GM19351 (cell line): ENCODE results near the gene ADAMTS10.
"Not testable (repeated sequence)": the region's sequence is repeated elsewhere in the genome, so short reads cannot be mapped to it uniquely, and the experiment has no call there.

Experiments used
- ATAC-seq: cut with Tn5 transposase; IDR thresholded peaks from one replicate; pipeline ENCODE4 v1.9.1; 2021; ENCODE audit warnings: mild to moderate bottlenecking, moderate library complexity; ENCODE audit not compliant: unreplicated experiment

Gene ADAMTS10

DNA sequence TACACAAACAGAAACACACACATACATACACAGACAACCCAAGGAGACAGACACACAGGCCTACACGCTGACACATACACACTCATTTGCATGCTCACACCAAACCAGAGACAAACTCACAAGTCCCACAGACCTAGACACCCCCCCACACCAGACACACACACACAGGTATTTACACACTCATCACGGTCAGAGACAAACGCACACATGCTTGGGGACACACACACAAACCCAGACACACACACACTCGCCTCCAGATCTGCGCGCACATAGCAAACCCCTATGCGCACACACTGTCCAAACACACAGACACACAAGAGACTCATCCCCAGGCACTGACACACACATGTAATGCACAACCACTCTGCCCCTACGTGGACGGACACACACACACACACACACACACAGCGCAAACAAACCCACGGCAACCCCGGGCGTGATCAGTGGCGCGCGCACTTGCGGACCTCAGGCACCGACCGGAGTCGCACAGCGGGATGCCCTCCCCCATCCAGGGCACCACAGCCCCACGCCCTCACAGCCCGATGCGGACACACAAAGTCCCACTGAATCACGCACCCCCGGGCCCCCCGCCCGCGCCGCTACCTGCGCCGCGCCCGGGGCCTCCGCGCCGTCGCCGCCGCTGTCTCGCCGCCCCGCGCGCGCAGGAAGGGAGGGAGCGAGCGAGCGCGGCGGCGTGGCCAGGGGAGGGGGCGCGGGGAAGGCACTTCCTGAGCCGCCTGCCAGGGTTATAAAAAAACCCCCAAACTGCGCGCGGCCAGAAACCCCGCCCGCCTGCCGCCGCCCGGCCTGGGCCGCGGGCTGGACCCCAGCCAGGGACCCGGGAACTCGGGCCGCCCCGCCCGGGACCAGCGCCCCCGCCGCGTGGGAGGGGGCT, at the start of gene ADAMTS10:
Gene ADAMTS10 (minus strand): TSS at position 675 of the 895 bp plus-strand sequence. CDS start 5,005 bp downstream, outside the sequence.
- no peak for ATAC-seq

DNA sequence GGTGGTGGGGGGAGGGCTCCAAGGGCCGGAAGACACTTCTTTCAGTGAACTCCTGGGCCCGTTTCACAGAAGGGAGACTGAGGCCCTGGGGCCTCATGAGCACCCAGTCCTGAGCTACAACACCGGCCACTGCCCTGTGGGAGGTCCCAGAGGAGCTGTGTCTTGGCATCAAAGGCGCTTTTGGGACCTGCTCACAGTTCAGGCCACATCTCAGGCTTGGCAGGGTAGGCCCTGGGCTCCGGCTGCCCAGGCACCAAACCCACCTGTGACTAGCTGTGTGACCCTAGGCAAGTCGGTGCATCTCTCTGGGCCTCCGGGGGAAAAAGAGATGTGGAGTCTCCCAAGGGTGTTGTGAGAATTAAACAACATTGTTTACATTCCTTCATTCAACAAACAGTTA, 49.4 kb upstream of the ADAMTS10 start:
- no peak for ATAC-seq

DNA sequence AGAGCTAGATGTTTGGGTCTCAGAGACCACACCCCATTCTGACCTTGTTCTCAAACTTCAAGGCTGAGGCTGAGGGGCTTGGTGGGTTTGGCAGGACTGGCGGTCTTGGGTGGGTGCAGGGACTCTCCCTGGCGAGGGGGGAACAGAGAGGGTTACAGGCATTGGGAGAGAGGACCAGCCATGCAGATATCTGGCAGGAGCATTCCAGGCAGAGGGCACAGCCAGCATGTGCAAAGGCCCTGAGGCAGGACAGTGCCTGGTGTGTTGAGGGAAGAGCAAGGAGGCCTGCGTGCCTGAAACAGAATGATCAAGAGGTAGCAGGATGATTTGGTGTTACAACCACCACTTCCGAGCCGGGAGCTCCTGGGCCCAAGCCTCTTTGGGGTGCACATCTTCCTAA, 47.4 kb upstream of the ADAMTS10 start:
- no peak for ATAC-seq

DNA sequence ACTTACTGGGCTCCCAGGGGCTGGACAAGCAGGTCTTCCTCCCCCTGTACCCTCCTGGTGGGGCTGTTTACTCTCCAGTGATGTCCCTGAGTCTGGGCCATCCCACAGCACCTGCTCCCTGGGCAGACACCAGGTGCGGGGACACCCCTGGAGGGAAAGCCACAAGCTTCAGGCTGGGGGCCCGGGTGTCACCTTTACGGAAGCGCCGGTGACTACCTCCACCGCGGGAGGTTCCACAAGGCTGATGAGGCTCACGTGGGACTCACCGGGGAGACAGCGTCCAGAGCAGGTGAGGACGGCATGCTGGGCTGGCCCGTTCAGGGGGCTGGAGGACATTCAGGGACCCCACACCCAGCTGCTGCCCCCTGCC, 44.8 kb upstream of the ADAMTS10 start:
- no peak for ATAC-seq

DNA sequence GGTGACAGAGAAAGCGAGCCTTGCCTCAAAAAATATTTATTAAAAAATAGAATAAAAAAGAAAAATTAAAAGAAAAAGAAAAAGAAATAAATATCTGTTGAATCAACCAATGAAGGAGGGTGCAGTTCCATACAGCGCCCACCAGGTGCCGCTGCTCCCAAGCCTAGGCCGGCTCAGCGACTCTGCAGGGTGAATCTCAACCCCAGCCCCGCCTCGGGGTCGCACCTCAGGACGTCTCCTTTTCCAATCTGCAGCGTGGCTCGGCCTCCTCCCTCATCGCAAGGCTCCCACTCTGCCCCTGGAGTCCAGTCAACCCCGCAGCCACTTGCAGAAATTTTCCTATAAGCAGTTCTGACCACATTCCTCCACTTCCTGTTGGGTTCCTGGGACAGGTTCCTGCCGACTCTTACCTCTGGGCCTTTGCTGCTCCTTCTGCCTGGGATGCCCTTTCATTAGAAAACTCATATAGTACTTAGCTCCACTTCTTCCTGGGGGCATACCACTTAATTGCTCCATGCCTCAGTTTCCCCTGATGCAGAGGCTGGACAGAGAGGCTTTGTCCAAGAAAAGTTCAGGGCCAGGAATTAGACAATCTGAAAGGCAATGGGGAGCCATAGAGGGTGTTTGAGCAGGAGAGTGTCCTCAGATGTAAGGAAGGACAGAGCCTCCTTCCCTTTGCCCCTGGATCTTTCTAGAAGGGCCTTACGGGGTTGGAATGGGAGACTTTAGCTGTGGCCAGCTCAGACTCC, 44.2 kb upstream of the ADAMTS10 start:
- ATAC-seq, result no peak

DNA sequence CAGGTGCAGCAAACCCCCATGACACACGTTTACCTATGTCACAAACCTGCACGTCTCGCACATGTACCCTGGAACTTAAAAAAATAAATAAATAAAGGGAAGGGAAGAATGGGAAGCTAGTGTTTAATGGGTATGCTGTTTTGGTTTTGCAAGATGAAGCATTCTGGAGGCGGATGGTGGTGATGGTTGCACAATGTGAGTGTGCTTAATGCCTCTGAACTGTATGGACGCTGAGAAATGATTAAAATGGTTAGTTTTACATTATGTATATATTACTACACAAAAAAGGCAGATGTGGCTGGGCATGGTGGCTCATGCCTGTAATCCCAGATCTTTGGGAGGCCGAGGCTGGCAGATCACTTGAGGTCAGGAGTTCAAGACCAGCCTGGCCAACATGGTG, 37.7 kb upstream of the ADAMTS10 start:
- ATAC-seq, result no peak

DNA sequence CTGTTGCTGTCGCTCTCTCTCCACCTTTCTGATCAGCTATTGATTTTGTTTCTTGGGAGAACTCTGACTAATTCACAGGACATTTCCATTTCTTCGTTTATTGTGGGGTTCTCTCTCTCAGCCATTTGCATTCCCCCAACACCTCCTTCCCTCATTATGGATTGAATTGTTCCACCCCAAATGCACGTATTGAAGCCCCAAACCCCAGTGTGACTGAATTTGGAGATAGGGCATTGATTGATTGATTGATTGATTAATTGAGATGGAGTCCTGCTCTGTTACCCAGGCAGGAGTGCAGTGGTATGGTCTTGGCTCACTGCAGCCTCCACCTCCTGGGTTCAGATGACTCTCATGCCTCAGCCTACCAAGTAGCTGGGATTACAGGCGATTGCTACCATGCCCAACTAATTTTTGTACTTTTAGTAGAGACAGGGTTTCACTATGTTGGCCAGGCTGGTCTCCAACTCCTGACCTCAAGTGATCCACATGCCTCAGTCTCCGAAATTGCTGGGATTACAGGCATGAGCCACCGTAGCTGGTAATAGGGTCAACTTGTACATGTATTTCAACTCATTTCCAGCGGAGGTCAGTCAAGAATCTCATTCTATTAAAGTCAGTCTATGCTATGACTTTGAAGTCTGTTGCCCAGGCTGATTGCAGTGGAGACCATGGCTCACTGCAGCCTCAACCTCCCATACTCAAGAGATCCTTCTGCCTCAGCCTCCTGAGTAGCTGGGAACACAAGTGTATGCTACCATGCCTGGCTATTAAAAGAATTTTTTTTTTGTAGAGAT, 33.5 kb upstream of the ADAMTS10 start:
- ATAC-seq, result no peak

DNA sequence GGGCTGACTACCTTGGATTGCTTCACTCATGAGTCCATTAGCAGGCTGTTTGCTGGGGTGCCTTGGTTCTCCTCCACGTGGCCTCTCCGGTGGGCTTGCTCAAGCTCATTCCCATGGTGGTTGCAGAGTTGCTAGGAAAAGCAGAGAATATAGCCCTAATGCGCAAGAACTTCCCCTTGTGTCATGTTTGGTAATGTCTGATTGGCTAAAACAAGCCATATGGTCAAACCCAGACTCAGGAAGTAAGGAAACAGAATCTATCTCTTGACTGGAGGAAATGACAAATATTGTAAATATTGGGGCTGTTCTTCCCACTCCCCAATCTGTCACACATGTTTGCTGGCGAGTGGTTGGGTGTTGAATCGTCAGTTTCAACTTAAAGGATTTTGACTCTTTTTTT, 32.0 kb upstream of the ADAMTS10 start:
- no peak for ATAC-seq

DNA sequence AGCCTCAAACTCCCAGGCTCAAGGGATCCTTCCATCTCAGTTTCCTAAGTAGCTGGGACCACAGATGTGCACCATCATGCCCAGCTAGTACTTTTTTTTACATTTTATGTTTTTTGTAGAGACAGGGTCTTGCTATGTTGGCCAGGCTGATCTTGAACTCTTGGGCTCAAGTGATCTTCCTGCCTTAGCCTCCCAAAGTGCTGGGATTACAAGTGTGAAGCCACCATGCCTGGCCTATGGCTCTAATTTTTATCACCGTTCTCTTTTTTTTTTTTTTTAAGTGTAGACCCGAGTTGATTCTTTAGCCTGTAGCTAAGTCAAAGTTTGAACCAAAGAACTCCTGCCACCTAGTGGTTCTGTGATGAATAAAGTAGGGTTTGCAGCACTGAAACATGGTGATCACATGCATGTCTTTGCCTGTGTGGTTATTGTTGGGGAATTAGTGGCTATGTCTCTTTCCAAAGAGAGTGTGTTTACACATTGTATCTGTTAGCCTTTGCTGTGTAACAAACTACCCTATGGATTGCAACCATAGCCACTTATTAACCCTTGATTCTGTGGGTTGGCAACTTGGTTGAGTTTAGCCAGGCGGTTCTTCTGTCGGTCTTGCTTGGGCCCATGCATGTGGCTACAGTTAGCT, 31.5 kb upstream of the ADAMTS10 start:
- ATAC-seq, result no peak

DNA sequence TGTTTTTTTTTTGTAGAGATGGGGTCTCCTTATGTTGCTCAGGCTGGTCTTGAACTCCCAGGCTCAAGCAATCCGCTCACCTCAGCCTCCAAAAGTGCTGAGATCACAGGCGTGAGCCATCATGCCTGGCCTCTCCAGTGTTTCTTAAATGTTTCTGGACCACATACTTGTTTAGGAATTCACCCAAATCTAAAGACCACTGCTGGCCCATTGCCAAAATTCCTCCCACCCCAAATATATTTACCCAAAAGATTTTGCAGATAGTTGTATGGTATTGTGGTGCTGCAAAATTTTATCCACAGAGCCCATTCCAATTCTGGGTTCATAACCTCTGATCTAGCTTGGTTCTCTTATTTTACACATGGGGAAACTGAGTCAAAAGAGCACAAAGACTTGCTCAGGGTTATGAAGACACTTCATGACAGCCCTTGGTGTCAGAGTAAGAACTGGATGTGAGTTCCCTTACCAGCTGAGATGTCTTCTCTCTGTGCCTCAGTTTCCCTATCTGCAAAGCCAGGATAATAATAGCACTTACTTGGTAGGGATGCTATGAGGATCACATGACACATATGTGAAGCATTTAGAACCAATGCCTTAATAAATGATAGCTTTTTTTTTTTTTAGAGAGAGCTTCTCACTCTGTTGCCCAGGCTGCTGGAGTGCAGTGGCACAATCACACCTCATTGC, 30.8 kb upstream of the ADAMTS10 start:
- no peak for ATAC-seq

DNA sequence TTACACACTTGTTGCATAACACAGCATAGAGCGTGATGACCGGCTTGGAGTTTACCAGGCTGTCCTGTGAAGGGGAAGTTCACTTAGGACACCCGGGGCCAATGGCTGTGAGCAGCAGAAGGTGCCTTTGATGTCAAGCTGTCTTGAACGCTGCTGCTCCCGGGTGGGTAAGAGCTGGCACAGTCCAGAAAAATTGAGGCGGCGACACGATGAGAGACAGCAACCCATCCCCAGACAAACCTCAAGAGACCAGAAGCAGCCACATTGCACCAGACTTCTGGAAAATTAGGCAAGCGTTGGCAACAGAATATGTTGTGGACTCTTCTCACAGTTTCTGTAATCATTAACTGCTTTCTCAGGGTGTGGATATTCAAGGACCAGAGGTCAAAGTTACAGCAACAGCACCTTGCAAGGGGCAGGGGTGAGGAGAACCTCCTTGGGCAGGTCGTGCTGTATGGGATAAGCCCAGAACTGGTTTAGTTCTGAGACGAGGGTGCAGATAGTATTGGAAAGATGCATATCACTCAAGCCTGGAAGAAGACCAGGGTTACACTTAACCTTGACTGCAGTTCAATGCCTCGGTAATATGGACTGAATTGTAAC, 30.0 kb upstream of the ADAMTS10 start:
- no peak for ATAC-seq

DNA sequence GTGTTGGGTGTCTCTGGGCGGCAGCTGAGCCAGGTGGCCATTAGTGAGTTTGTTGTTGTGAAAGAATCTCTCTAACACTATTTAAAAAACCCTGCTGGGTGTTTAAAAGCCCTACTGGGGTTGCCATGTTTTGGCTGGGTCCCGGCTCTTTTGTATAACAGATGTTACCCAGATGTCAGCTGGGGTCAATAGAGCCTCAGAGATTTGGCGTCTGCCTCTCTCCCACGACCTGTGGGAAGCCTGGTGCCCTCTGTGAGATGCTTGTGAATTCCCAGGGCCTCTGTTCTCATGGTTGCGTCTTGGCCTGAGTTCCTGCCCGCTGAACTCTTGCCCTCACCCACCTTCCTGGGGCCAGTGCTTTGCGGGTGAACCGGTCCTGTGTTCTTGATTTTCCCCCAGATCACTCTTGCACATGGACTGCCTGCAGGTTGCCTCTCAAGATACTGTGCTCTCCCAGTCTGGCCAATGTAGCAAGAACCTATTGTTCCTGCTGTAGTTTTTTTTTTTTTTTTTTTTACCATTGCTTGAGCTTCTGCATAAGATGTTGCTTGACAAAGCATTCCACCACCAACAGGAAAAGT, 29.4 kb upstream of the ADAMTS10 start:
- ATAC-seq, result no peak

DNA sequence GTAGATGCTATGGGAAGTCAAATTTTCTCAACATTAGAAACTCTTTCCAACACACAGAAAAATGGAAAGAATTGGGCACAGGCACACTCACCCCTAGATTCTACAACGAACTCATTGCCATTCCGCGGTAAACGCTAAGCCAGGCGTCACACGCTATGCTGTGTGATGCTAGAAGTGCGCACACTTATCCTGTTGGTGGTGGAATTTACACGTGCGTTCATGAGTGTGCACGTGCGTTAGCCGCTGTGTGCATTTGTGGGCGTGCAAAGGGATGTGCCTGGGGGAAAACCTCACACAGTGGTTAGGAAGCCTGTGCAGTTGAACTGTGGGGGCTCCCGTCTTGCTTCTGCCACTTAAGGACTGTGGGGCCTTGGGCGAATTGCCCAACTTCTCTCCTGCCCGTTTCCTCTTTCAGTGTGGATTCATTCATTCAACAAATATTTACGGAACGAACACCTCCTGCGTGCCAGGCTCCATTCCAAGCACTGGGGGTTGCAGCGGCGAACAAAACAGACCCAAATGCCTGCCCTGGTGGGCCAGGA, 27.6 kb upstream of the ADAMTS10 start:
- ATAC-seq, result no peak

DNA sequence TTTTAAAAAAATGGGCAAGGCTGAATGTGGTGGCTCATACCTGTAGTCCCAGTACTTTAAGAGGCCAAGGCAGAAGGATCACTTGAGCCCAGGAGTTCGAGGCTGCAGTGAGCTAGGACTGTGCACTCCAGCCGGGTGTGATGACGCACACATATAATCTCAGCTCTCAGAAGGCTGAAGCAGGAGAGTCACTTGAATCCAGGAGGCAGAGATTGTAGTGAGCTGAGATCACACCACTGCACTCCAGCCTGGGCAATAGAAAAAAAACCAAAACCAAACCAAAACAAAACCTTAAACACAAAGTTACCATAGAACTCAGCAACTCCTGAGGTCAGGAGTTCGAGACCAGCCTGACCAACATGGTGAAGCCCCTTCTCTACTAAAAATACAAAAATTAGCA, 26.6 kb upstream of the ADAMTS10 start:
- ATAC-seq, result not testable (repeated sequence)

DNA sequence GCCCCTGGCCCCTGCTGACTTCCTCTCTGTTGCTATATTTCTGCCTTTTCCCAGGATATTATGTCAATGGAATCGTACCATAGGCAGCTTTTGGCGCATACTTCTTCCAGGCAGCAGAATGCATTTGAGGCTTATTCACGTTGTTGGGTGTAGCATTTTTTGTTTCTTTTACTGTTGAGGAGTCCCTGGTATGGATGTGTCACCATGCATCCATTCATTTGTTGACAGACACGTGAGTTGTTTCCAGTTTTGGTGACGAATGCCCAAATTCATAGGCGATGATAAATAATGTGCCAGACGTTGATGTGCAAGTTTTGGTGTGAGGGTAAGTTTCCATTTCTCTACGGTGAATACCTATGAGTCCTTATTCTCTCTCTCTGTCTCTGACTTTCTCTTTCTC, 24.9 kb upstream of the ADAMTS10 start:
- no peak for ATAC-seq

DNA sequence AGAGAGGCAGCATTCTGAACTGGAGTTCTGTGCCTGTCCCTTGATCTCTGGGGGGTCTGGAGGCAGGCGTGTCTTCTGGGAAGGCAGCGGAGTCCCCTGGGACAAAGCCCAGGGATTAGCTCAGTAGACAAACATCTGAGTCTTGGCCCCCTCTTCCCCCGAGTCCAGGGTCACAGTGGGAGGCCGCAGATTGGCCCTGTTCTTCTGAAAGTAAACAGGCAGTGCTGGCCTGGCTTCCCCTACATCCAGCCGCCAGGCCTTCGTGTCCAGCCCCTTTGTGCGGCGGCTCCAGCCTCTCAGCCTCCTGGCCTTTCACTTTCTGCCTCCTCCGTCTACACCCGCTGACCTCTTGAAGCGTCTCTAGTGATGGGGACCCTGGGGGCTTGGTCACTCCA, 20.9 kb upstream of the ADAMTS10 start:
- ATAC-seq, result no peak

DNA sequence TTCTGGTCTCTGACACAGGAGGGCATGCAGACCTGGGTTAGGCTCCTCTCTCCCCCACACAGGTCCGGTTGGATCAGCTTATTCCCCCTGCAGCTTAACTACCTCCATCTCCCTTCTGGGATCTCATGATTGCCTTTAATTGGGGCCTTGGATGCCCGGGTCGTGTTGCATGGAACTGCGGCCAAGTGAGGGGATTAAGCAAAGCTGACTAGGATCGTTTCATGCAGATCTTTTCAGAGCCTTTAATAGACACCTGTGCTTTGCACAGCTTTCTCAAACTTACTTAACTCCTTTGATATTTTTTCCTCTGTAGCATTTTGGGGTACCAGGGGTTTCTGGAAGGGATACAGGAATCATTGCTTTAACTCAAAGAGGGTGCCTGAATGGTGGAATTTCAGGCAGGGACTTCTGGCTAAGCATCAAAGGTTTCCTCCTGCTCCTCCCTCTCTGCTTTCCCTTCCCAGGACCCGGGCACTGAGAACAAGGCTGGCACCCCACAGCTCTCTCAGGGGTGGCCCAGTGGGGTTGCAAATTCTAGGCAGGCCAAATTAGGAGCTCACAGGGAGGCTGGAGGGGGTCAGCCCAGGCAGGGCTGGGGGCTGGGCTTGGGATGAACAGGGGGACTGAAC, 20.4 kb upstream of the ADAMTS10 start:
- ATAC-seq, result no peak

DNA sequence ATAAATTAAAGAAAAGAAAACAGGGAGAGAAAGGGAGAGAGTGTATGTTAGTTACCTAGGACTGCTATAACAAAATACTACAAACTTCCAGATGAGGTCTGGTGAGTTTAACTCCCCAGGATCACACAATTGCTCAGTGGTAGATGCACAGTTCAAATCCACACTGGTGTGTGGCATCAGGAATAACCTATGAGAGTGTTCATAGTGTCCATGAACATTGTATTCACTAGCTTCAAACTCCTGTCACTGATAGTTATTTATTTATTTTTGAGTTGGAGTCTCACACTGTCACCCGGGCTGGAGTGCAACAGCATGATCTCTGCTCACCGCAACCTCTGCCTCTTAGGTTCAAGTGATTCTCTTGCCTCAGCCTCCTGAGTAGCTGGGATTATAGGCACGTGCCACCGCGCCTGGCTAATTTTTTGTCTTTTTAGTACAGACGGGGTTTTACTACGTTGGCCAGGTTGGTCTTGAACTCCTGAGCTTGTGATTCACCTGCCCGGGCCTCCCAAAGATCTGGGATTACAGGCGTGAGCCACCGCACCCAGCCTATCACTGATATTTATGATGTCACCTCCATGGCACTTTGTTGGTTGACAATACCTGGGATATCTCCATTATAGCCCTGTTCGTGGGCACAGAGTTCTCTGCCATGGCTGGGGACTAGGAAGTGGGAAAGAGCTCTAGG, 19.6 kb upstream of the ADAMTS10 start, which contains the start of gene NFILZ:
Gene NFILZ (plus strand): TSS at position 638 of the 688 bp plus-strand sequence. CDS start 46,133 bp downstream, outside the sequence.
- no peak for ATAC-seq
